ENCODE measurements around the gene EXOC3L4.
"Not testable (repeated sequence)": the region's sequence is repeated elsewhere in the genome, so short reads cannot be mapped to it uniquely, and the experiment has no call there.

EXOC3L4 gene

DNA sequence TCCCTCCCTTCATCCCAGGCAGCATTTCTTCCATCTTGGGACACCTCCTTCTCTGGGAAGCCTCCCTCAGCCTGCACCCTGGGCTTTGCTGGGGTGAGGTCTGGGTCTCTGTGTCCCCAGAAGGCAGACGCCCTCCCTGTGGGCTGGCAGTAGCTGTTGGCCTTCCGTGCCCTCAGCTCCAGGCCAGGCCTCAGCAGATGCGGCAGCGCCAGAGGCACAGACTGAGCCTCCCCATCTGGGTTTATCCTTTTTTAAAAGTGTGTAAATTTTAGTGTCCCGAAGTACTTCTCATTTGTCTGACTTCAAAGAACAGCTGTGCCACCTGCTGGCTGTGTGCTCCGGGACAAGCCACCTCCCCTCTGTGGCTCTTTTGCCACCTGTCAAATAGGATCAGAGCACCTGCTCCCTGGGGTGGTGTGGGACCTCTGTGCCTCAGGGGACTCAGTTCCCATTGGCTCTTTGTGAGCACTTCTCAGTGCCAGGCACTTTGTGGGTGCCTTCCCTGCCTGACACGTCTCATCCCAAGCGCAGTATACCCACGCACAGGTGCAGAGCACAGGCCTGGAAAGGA is 11.1 kb downstream of the EXOC3L4 start:
- DNase-seq (ENCODE audit: low read depth in 2 of 2), result no peak

DNA sequence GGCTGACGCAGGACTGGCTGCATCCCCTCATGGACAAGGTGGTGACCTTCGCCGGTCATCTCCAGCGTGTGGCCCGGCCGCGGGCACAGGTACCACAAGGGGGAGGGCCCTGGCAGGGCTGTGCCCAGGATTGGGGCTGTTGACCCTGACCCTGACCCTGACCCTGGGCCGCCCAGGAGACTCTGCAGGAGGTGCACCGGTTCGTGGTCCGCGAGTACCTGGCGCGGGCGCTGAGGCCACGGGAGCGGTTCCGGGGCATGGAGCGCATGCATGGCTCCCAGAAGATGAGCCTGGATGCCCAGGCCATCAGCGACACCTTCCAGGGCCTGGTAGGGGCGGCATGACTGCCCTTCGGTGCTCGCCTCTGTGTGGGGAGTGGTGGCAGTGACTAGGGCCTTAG is 12.9 kb downstream of the EXOC3L4 start:
- no peak for DNase-seq (ENCODE audit: low read depth in 2 of 2)

DNA sequence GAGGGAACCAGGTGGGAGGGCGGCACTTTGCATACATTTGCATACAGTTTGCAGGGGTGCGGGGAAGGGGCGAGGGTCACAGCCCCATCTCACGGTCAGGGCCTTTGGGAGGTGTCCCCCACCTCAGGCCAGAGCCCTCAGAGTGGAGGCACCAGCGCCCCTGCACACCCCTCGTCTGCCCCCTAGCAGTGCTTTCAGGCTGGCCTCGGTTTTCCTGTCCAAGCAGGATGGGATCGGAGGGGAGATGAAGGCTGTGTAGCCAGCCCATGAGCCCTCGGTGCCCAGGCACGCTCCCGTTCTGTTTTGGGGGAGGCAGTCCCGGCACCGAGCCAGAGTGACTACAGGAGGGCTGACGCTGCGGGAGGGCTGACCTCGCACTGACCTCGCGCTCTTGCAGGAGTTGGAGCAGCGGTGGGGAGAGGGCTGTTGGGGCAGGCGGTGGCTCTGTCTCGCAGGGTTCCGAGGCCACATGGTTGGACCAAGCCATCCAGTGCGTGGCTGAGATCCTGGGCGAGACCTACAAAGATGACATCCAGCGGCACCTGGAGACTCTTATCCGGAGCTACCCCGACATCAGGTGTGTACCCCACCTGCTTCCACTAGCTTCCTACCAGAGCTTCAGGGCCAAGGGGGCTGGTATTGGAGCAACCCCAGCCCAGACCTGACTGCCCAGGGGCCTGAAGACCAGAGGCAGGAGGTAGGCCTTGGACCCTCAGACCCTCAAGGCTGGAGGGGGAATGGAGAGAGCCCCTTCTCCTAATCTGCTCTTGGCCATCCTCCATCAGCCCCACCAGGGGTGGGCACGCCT is 13.6 kb downstream of the EXOC3L4 start:
- DNase-seq (ENCODE audit: low read depth in 2 of 2), result no peak

DNA sequence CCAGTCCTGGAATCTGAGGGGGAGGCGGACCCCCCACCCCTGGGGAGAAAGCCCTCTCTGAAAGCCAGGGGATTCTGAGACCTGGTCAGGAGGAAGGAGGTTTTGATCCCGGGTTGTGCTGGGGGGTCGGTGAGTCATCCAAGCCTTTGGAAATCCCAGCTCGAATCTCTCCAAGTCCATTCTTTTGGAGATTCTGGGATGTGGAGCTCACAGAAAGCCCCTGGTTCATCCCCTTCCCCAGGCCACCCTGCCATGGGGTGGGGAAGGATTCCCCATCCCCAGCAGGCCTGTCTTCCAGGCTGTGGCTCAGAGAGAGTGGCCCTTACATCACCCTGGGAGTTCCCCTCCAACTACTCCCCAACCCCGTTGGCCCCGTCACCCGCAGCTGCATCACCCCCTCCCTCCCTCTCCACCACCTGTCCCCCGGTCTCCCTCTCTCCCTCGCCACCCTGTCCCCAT is 14.3 kb downstream of the EXOC3L4 start:
- no peak for DNase-seq (ENCODE audit: low read depth in 2 of 2)

DNA sequence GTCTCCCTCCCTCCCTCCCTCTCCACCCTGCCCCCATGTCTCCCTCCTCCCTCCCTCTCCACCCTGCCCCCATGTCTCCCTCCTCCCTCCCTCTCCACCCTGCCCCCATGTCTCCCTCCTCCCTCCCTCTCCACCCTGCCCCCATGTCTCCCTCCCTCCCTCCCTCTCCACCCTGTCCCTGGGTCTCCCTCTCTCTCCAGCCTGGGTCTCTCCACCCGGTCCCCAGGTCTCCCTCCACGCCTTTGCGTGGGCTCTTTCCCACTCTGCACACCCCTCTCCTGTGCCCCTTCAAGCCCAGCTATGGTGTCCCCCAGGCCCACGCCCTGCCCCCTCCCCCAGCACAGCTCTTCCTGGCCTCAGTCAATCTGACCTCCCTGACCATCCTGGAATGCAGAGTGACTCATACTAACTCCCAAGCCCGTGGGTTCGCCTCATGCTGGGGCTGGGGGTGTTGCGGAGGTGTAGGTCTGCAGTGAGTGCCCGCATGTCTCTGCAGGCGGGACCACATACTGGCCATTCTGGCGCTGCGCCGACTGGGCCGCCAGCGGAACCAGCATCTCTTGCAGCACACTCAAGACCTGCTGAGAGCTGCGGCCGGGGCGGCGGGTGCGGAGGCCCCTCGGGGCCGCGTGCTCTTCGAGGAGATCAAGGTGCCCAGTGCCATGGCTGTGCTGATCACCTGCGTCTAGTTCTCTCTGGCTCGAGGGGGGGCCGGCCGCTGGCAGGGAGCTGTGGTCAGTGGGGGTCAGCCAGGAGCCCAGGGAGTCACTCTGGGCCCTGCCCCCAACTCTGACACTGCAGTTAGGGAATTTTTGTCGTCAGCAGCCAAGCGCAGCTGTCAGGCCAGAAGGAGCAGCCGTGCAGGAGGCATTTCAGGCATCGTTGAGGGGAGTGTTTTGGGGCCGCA is 15.3 kb downstream of the EXOC3L4 start:
- no peak for DNase-seq (ENCODE audit: low read depth in 2 of 2)

DNA sequence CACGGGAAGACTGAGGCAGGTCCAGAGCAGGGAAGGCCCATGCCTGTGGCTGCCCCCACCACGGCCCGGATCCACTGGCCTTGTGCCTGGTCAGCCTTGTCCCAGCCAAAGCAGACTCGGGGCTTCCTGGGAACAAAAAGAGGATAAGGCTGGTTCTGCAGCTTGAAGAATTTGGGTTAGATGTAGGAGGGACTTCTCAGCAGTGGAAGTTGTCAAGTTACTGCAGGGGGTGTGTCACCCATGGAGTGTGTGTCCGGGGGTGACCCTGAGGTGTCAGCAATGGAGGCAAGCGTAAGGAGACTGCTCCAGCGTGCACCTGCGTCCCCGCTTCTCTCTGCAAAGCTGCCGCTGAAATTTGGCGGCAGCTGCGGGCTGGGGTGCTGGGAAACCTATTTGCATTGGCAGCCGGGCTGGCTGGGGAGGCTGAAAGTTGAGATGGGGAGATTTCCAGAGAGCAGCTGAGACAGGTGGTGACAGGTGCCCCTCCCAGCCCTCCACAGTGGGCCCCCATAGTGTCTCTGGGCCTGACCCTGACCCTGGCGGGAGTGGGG is 16.2 kb downstream of the EXOC3L4 start:
- DNase-seq (ENCODE audit: low read depth in 2 of 2), result no peak

DNA sequence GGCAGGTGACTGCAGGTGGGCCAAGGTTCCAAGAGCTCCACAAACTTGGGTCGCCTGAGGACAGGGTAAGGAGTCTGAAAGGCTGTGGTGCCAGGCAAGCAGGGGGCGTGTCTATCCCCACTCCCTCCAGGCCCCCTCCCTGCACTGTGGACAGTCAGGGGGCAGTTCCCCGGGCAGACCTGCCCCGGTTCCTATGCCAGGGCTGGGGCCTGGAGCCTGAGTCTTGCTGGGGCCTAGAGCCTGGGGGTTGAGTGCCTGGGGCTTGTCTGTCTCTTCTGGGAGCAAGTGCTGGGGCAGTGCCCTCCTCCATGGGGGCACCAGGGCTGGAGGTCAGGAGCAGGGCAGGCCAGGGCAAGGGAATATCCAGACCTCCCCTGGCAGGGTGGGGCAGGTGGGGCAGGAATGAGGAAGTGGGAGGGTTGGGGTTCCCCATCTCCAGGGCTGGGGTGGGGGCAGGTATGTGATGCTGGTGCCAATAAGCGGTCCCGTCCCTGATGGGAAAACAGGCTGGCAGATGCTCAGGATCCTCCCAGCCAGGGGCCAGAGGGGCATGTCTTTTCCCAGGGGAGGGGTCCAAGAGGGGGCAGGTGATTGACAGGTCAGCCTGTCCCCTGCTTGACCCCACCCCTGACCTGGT is 16.8 kb downstream of the EXOC3L4 start:
- no peak for DNase-seq (ENCODE audit: low read depth in 2 of 2)

DNA sequence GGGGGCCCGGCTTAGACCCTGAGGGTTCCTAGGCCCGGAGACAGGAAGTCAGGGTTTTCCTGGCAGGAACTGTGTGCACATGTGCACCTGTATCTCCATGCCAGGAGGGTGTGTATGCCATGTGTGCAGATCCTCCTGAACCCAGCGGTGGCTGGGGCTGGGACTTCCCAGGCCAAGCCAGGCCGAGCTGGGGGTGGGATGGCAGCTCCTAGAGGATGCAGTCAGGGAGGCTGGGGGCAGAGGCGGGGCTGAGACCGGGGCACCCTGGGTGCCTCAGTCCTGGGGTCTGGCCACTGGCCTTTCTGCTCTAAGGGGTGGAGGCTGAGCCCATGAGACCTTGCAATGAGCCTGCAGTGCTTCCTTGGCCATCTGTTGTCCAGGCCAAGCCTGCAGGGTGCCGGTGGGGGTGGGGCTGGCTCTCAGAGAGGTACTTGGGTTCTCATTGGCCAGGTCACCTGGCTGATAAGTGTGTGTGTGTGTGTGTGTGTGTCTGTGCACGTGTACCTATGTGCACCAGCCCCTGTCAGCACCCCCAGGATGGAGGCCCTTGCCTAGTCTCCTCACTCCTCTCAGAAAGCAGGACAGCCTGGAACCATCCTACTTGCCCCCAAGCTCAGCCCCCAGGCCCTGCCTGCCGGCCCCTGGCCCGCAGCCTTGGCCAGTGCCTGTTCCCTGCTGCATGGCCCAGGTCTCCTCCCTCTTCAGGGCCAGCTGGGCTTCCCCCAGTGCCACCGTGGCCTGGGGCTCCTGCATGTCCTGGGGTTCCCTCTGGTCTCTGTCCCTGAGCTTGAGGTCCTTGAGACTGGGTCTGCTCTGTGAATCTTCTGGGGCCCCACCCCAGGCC is 18.1 kb downstream of the EXOC3L4 start:
- no peak for DNase-seq (ENCODE audit: low read depth in 2 of 2)

DNA sequence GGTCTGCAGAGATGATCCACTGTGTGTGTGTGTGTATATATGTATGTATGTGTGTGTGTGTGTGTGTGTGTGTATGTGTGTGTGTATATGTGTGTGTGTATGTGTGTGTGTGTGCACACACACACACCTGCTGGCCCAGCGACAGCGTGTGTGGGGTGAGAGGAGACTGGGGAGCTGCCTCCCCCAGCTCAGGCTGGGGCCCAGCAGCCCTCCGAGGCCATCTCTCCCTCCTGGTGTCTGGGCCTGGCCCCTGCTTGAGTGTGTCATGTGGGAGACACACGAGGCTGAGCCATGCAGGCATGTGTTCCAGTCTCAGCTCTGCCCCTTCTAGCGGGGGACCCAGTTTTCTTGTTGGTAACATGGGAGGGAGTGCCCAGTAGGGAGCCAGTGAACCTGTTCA is 18.8 kb downstream of the EXOC3L4 start:
- no peak for DNase-seq (ENCODE audit: low read depth in 2 of 2)

DNA sequence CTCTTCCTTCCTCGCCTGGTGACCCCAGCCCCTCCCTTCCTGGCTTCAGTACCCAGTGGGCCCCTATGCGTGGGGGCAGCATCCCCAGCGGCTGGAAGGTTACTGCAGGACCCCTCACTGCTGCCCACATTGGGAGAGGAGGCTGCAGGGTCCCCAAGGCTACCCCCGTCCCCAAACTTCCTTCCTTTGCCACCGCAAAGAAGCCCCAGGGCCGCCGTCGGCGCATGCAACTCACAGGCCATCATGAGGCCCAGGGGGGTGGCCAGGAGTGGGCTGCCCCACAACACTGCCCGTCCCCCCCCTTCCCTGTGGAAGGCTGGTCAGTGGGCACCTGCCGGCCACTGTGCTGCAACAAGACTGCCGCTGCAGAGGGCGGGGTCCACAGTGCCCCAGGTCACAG is 19.2 kb downstream of the EXOC3L4 start:
- DNase-seq (ENCODE audit: low read depth in 2 of 2), result no peak

DNA sequence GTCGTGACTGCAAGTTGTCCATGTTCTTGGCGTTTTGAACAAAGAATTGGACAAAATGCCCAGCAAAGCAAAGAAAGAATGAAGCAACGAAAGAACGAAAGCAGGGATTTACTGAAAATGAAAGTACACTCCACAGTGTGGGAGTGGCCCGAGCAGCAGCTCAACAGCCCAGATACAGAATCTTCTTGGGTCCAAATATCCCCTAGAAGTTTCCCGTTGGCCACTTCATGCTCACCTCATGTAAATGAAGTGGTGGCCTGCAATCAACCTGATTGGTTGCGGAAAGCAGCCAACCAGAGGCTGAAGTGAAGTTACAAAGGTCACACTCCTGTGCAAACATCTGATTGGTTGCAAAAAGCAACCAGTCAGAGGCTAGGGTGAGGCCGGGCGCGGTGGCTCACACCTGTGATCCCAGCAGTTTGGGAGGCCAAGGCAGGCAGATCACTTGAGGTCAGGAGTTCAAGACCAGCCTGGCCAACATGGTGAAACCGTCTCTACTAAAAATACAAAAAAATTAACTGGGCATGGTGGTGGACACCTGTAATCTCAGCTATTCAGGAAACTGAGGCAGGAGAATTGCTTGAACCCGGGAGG is 20.7 kb downstream of the EXOC3L4 start:
- not testable (repeated sequence) for DNase-seq (ENCODE audit: low read depth in 2 of 2)

DNA sequence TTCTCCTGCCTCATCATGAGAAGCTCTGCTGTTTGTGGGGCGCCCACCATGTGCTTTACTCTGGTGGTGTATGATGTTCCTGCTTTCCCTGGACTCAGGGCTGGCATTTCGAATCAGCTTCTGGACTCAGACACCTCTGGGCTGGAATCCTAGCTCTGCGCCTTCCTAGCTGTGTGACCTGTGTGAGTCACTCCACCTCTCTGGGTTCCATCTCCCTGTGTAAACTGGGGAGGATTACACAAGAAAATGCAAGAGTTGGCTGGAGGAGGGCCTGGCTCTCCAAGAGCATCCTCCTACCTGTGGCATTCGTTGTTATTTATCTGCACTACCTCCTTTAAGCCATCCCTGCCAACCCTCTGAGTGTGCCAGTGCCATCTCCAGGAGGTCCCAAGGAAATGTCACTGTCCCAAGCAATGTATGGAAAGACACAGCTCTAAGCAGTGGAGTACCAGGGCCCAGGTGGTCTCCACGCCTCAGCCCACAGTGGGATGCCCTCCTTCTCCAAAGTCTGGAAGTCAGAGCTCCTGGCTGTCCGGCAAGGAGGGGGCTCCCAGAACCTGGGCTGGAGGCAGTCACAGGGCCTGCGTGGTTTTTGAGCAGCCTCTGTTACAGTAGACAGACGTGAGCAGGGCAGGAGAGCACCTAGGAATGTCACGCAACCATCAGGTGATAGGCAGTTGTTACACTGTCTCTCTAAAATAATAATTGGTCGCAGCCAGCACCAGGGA is 21.5 kb downstream of the EXOC3L4 start:
- no peak for DNase-seq (ENCODE audit: low read depth in 2 of 2)

DNA sequence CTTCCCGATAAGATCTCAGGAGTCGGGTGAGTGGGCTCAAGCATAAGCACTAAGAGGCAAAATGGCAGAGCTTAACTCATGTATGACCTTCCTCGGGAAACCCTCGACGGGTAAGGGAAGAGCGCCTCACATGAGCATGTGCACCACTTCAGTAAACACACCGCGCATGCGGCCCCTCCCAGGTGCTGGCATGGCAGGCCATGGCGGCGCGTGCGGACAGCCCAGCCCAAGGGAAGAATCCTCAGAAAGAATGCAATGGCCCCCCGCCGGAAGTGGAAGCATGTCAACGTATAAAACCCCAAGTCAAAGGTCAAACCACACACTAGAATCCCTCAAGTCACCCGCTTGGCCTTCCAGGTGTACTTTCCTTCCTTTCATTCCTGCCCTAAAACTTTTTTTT is 22.1 kb downstream of the EXOC3L4 start:
- no peak for DNase-seq (ENCODE audit: low read depth in 2 of 2)

DNA sequence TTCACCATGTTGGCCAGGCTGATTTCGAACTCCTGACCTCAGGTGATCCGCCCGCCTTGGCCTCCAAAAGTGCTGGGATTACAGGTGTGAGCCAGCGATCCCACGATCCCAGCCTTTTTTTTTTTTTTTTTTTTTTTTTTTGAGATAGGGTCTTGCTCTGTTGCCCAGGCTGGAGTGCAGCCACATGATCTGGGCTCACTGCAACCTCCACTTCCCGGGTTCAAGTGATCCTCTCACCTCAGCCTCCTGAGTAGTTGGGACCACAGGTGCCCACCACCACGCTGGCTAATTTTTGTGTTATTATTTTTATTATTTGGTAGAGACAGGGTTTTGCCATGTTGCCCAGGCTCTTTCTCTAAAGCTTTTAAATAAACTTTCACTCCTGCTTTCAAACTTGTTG is 23.0 kb downstream of the EXOC3L4 start:
- DNase-seq (ENCODE audit: low read depth in 2 of 2), result not testable (repeated sequence)

DNA sequence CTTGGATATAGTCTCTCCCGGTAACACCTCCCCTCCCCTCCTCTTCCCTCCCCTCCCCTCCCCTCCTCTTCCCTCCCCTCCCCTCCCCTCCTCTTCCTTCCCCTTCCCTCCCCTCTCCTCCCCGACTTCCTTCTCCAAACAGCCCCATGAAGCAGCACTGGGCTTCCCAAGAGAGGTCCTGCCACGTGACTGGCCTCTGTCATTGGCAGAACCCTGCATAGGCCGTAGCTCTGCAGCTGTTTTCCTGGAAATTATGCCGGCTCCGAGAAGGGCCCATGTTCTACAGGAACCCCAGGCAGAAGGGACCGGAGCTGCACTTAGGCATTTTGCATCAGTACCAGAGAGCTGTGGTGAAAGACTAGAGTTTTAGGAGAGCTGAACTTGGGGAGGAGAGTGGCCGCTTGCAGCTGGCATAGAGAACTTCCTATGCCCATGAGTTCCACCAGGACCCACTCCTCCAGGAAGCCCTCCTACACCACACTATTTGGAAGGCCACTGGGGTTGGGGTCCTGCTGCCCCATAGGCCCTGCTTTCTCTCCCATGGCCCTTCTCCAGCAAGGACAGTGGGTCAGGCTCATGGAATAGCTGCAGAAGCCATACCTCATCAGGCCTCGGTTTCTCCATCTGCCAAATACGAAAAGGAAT is 23.6 kb downstream of the EXOC3L4 start:
- DNase-seq (ENCODE audit: low read depth in 2 of 2), result no peak

DNA sequence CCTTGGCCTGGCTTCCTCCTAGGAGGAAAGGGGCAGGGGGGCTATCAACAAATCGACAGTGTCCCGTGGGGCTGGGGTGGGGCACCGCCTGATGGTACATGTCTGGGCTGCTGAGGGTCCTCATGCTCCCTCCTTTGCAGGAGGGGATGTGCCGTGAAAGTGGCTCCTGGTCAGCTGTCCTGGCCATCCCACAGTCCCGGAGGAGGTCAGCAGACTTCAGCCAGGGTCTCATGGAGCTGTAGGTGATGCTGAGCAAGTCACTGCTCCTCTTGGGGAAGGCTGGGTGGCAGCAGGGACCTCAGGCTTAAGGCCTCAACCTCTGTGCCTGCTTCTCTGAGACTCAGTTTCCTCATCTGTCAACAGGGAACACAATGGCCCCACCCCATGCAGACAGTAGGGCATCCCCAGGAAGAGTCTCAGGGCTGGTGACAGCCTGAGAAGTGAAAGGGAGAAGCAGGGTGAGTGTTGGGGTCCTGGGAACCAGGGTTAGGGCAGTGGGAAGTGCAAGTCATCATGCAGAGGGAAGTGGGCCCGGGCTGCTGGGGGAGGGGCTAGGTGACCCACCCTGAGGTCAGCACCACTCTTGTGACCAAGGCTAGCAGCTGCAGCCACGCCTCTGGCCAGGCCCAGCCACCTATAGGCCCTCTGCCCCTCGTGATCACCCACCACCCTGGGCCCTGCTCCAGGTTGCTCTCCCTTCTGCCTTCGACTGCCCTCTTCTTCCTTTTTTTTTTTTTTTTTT is 24.3 kb downstream of the EXOC3L4 start:
- DNase-seq (ENCODE audit: low read depth in 2 of 2), result no peak

DNA sequence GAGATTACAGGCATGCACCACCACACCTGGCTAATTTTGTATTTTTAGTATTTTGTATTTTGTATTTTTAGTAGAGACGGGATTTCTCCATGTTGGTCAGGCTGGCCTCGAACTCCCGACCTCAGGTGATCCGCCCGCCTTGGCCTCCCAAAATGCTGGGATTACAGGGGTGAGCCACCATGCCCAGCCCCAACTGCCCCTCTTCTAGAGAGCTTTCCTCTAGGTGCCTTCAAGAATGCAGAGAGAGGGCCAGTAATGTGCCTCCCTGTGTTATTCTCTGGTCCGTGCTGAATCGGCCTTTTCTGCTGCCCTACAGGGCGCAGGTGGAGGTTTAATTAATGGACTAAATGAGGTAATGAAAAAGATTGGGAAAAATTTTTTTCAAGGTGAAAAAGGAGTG is 25.0 kb downstream of the EXOC3L4 start:
- not testable (repeated sequence) for DNase-seq (ENCODE audit: low read depth in 2 of 2)

DNA sequence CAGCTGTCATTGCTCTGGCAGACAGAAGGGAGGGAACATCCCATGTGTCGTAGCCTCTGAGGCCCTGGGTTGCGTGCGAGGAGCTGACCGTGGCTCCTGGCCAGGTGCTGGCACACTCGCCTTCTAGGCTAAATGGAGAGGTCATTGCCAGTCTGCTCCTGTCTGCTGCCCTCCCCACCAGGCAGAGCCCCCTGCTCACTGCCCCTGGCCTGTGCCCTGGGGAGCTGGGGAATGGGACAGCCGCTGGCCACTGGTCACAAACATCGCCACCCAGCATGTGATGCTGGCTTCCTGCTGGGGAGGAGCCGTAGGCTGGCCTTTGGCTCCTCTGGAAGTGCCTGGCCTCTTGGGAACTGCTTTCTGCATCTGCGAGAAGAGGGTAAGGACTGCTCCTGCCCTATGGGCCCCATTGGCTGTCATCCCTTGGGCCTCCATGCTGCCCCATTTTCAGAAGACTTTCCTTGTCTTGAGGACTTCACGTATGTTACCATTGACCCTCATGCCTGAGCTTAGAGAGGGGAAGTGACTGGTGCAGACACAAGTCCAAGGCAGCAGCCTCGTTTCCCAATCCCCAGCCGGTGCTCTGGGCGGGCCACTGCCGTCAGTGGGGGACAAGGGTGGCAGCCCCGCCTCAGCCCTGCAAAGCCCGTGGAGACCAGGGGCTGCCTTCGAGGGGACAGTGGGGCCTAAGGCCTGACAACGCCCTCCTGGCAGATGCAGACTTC is 26.8 kb downstream of the EXOC3L4 start:
- DNase-seq (ENCODE audit: low read depth in 2 of 2), result no peak

All from activated CD4-positive, alpha-beta T cell treated with anti-CD3 and anti-CD28 coated beads for 24 hours (primary cell).